IPS-20b (cell line): ENCODE data around the gene SLC12A2.

ENCODE experiments used
- H3K27ac ChIP-seq: one replicate; pipeline ENCODE4 v1.5.1; 2013; ENCODE audit warnings: low read length
- H3K27me3 ChIP-seq: 2 replicates; pipeline ENCODE4 v1.6.1; 2013; ENCODE audit warnings: mild to moderate bottlenecking, low read length, inconsistent platforms; ENCODE audit not compliant: insufficient read depth
- H3K36me3 ChIP-seq: 2 replicates; pipeline ENCODE4 v1.6.1; 2013; ENCODE audit warnings: low read depth, mild to moderate bottlenecking, inconsistent platforms, low read length, moderate library complexity; ENCODE audit not compliant: insufficient read depth
- H3K4me1 ChIP-seq: 2 replicates; pipeline ENCODE4 v1.6.1; 2013; ENCODE audit warnings: mild to moderate bottlenecking, control low read depth, inconsistent platforms, low read length, moderate library complexity; ENCODE audit not compliant: insufficient read depth
- H3K4me3 ChIP-seq: 2 replicates; pipeline ENCODE4 v1.5.1; 2013; ENCODE audit warnings: mild to moderate bottlenecking, low read length, inconsistent platforms
- H3K9ac ChIP-seq: 2 replicates; pipeline ENCODE4 v1.6.1; 2013; ENCODE audit warnings: low read depth, mild to moderate bottlenecking, inconsistent platforms, low read length, moderate library complexity
- H3K9me3 ChIP-seq: 2 replicates; pipeline ENCODE4 v1.6.1; 2013; ENCODE audit warnings: mild to moderate bottlenecking, low read depth, low read length, inconsistent platforms; ENCODE audit not compliant: insufficient read depth

Gene SLC12A2

DNA sequence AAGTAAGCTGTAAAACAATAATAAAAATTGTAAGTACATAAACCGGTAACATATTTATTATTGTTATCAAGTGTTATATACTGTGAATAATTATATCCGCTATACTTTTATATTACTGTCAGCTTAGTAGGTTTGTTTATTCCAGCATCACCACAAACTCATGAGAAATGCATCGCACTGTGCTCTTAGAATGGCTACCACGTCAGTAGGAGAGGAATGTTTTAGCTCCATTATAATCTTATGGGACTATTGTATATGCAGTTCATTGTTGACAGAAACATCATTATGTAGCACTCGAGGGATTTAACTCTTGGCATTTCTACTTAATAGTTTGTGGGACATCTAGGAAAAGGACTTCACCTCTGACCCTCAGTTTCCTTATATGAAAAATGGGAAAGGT lies 16.4 kb downstream of the SLC12A2 start:
- peaks cover 26% of the 10 kb centered on the region for H3K9me3 ChIP-seq
- H3K4me3 ChIP-seq = no peak overlapping the region
- H3K36me3 ChIP-seq = no peaks in the 10 kb centered on the region
- no peak overlapping the region for H3K9ac ChIP-seq
- no peaks in the 10 kb centered on the region for H3K4me1 ChIP-seq
- H3K27ac ChIP-seq = no peak overlapping the region
- no peaks in the 10 kb centered on the region for H3K27me3 ChIP-seq

DNA sequence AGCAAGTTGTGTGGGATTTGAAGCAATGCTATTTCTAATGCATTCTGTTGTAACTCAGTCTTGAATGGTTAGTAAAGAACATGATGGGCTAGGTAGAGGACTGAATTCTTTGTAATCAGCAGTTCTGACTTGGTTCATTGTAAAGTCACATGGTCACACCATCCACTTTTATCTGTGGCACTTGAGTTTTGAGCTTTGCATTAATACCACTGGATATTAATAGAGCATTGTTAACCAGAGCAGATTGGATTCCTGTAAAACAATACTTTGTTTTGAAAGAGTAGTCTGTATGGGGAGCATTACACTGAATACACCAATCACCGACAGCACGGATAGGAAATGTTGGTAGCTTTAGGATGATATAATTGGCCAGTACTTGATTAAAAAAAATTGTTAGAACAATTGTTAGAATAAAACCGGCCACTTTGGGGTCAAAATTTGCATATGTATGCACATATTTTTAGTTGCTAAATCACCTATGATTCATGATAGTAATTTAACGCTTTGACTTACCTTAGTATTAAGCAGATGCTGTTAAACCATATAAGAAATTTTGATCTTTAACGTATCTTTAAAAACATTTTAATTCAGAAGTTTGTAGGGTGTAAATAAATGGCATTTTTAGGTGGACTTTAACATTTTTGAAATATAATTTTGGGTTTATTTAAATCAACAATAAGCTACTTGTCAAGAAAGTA lies 17.4 kb downstream of the SLC12A2 start:
- H3K9ac ChIP-seq = no peak overlapping the region
- H3K36me3 ChIP-seq = no peaks in the 10 kb centered on the region
- no peaks in the 10 kb centered on the region for H3K27me3 ChIP-seq
- H3K9me3 ChIP-seq = peaks cover 22% of the 10 kb centered on the region
- no peaks in the 10 kb centered on the region for H3K4me1 ChIP-seq
- no peak overlapping the region for H3K27ac ChIP-seq
- H3K4me3 ChIP-seq = no peak overlapping the region

DNA sequence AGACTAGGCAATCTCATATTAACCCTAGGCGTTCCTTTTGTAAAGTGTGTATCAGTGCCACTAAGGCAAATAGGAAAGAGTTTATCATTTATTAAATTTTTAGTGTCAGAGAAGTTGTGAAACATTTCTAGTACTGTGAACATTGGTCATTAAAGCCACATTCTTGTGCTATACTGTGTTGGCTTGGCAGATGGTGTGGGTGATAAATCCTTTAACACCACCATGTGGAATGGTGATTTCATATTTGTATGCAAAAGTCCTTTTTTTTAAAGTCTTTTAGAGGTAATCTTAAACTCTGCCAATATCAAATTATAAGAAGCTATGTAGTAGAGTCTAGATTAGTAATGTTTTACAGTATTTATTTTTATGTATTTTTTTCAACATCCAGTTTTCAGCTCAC lies 18.1 kb downstream of the SLC12A2 start:
- H3K4me3 ChIP-seq = no peak overlapping the region

DNA sequence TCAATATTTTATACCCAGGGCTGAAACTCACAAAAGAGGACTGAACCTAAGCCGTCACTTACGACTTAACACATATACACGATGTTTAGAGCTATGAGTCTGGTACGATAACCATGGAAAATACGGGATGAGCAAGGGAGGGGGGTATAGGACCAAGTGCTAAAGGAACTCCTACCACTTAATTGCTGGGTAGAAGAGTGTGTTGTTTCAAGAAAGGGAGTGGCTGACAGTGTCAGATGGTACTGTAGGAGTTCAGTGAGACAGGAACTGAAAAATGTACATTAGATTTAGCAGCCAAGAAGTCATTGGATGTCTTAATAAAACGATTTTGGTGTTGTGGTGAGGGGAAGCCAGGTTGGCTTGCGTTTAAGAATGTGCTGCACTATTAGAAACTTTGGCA lies 21.6 kb downstream of the SLC12A2 start:
- Histone ChIP-seq H3K27me3 (no peaks in the 10 kb centered on the region), H3K9ac (no peak overlapping the region), H3K4me1 (no peaks in the 10 kb centered on the region), H3K4me3 (no peak overlapping the region), H3K27ac (no peak overlapping the region), H3K9me3 (no peaks in the 10 kb centered on the region), H3K36me3 (no peaks in the 10 kb centered on the region)

More for the DNA sequence above, 18.1 kb downstream of the SLC12A2 start:
- H3K4me1 ChIP-seq = no peaks in the 10 kb centered on the region
- no peaks in the 10 kb centered on the region for H3K27me3 ChIP-seq
- no peak overlapping the region for H3K9ac ChIP-seq
- peaks cover 15% of the 10 kb centered on the region for H3K9me3 ChIP-seq
- no peaks in the 10 kb centered on the region for H3K36me3 ChIP-seq
- H3K27ac ChIP-seq = no peak overlapping the region

DNA sequence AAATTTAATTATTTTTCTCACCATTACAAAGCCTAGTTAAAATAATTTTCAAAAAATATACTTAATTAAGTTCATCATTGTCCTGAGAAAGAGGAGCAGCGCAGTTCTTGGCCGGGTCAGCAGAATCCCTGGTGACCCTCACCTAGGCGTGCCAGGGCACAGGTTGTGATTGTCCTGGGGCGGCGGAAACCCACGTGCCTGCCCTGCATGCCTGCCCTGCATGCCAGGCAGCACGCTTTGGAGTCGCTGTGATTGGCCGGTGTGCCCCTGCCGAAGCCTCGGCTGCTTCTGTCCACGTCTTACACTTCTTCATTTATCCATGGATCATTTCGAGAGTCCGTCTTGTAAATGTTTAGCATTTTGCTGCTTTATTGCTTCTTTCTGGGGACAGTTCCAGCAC lies 25.6 kb downstream of the SLC12A2 start:
- Histone ChIP-seq H3K9me3 (no peaks in the 10 kb centered on the region), H3K9ac (no peak overlapping the region), H3K4me3 (no peak overlapping the region), H3K36me3 (peaks cover 4% of the 10 kb centered on the region; the same call in 1 of the 2 replicates), H3K4me1 (no peaks in the 10 kb centered on the region), H3K27me3 (no peaks in the 10 kb centered on the region), H3K27ac (no peak overlapping the region)

DNA sequence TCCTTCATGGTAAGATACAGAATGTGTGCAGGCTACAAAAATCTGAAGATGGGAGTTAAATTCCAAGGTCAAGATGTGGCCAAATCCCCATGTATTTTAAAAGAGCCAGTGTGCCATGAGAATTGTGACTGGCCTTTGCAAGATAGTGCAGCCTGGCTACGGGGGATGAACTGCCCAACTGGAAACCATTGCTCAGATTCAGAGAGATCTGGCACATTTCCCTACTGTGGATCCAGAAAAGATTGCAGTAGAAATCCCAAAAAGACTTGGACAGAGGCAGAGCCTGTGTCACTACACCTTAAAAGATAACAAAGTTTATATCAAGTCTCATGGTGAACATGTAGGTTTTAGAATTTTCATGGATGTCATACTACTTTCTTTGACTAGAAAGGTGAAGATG lies 26.2 kb downstream of the SLC12A2 start:
- no peaks in the 10 kb centered on the region for H3K4me1 ChIP-seq
- H3K4me3 ChIP-seq = no peak overlapping the region
- H3K9me3 ChIP-seq = no peaks in the 10 kb centered on the region
- no peak overlapping the region for H3K9ac ChIP-seq
- H3K27me3 ChIP-seq = no peaks in the 10 kb centered on the region
- H3K27ac ChIP-seq = no peak overlapping the region
- peaks cover 4% of the 10 kb centered on the region; the same call in 1 of the 2 replicates for H3K36me3 ChIP-seq

DNA sequence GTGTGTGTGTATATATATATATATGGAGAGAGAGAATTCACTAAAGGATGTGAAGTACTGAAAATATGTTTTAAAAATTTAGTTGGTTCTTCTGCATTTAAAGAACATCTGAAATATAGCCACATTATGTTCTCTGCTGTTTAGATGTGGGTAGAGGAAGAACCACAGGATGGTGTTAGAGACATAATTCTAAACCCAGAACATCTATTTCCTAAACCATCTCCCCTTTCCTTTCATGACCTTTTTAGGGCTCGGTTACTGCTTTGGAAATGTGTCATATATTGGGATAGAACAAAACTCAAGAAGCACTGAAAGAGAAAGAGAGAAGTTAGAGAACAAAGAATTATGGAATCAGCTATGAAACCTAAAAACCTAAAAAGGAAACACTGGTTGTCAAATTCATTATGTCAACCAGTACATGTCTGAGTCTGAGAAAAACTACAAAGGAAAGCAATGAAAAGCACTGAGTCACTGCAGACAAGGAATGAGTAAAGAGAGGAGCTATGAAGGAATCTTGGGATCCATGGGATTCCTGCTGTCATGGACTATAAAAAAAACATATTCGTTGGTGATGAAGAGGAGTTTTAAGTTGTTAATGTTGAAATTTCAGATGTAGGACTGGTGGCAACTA lies 28.4 kb downstream of the SLC12A2 start:
- H3K27me3 ChIP-seq = no peaks in the 10 kb centered on the region
- no peak overlapping the region for H3K4me3 ChIP-seq
- H3K27ac ChIP-seq = no peak overlapping the region
- H3K9ac ChIP-seq = no peak overlapping the region
- no peaks in the 10 kb centered on the region for H3K9me3 ChIP-seq
- H3K36me3 ChIP-seq = peaks cover 13% of the 10 kb centered on the region; the same call in 1 of the 2 replicates
- H3K4me1 ChIP-seq = no peaks in the 10 kb centered on the region

DNA sequence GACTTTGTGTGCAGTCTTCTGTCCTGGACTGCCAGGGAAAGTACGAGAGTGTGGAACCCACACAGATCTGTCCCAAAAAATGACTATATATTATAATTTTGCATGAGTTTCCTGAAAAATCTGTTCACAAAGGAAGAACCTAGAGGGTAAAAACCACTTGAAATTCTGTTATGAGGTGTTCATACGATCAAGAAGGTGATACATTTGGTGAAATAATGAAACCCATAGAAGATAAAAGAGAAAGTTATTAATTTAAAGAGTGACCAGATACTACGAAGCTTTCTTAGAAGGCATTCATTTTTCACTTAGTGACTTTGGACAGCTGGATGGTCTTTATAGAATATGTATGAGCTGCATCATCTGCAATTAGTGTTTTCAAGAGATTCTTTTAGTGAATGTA lies 32.9 kb downstream of the SLC12A2 start:
- Histone ChIP-seq H3K4me3 (no peak overlapping the region), H3K27ac (no peak overlapping the region), H3K36me3 (peaks cover 26% of the 10 kb centered on the region; the same call in 1 of the 2 replicates), H3K9ac (no peak overlapping the region), H3K4me1 (no peaks in the 10 kb centered on the region), H3K9me3 (no peaks in the 10 kb centered on the region; the same call in 1 of the 2 replicates), H3K27me3 (no peaks in the 10 kb centered on the region)

DNA sequence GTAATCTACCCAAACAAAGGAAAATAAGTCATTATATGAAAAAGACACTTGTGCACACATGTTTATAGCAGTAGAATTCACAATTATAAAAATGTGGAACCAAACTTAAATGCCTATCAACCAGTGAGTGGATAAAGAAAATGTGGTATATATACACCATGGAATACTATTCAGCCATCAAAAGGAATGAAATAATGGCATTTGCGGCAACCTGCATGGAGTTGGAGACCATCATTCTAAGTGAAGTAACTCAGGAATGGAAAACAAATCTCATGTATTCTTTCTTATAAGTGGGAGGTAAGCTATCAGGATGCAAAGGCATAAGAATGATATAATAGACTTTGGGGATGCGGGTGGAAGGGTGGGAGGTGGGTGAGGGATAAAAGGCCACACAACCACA lies 34.6 kb downstream of the SLC12A2 start:
- H3K27me3 ChIP-seq = no peaks in the 10 kb centered on the region
- H3K9me3 ChIP-seq = no peaks in the 10 kb centered on the region; the same call in 1 of the 2 replicates
- no peaks in the 10 kb centered on the region for H3K4me1 ChIP-seq
- no peak overlapping the region for H3K4me3 ChIP-seq
- peaks cover 26% of the 10 kb centered on the region; the same call in 1 of the 2 replicates for H3K36me3 ChIP-seq
- no peak overlapping the region for H3K9ac ChIP-seq
- no peak overlapping the region for H3K27ac ChIP-seq

DNA sequence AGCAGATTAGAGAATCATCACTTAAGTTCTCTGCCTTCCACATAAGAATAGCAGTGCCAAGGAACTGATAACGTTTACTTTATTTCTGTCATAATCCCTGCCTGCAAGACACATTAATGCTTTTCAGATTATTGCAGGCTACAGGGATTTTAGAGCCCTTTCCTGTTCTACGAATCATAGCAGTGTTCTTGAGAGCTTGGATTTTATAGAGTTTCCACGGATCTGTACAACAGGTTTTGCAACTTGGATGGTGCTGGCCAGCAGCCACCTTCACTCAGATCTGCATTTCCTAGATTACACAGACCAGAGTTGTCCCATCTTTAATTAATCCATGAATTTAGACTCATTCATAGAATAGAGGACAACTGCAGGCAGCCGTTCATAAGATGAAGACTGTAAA lies 38.1 kb downstream of the SLC12A2 start:
- no peaks in the 10 kb centered on the region for H3K27me3 ChIP-seq
- H3K4me3 ChIP-seq = no peak overlapping the region
- no peaks in the 10 kb centered on the region; the same call in 1 of the 2 replicates for H3K9me3 ChIP-seq
- H3K4me1 ChIP-seq = no peaks in the 10 kb centered on the region
- H3K27ac ChIP-seq = no peak overlapping the region
- H3K36me3 ChIP-seq = peaks cover 16% of the 10 kb centered on the region; the same call in 1 of the 2 replicates
- H3K9ac ChIP-seq = no peak overlapping the region

DNA sequence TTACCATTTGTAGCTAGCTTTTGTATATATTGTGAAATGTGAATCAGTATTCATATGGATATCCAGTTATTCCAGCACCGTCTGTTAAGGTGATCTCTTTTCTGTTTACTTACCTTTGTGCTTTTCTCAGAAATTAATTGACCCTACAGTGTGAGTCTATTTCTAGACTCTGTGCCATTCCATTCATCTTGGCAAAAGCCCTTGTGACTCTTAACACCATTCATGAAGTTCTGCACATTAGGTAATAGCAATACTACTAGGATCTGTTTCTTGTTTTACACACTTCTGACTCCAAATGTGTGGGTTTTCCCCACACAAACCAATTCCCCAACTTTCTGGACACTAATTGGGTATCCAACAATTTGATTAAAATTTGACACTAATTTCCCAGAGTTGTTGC lies 40.4 kb downstream of the SLC12A2 start:
- Histone ChIP-seq H3K4me3 (no peak overlapping the region), H3K9ac (no peak overlapping the region), H3K9me3 (no peaks in the 10 kb centered on the region; the same call in 1 of the 2 replicates), H3K27me3 (no peaks in the 10 kb centered on the region), H3K4me1 (no peaks in the 10 kb centered on the region), H3K27ac (no peak overlapping the region), H3K36me3 (0 out of 2 replicates have a peak, but pooled peaks cover 3% of the 10 kb centered on the region)

DNA sequence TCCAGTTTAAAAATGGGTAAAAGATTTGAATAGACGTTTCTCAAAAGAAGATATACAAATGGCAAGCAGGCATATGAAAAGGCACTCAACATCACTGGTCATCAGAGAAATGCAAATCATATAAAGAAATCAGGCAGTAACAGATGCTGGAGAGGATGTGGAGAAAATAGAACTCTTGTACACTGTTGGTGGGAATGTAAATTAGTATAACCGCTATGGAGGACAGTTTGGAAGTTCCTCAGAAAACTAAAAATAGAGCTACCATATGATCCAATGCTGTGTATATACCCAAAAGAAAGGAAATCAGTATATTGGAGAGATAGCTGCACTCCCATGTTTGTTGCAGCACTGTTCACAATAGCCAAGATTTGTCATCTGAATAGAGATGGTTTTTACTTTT lies 42.7 kb downstream of the SLC12A2 start:
- Histone ChIP-seq H3K27me3 (no peaks in the 10 kb centered on the region), H3K9me3 (no peaks in the 10 kb centered on the region), H3K4me1 (no peaks in the 10 kb centered on the region), H3K9ac (no peak overlapping the region), H3K4me3 (no peak overlapping the region), H3K27ac (no peak overlapping the region), H3K36me3 (0 out of 2 replicates have a peak, but pooled peaks cover 3% of the 10 kb centered on the region)
